OCI-LY7 (cell line): ENCODE data around the gene GPR137B.

Experiments used
- CTCF ChIP-seq: fragments of 200-600 bp; sonication (generic); conservative IDR thresholded peaks from 2 replicates; pipeline ENCODE4 v1.5.1; 2014; ENCODE audit warnings: mild to moderate bottlenecking, antibody characterized with exemption, low read length, moderate library complexity, mixed read lengths
- EZH2phosphoT487 ChIP-seq: fragments of 200-600 bp; sonication (generic); IDR thresholded peaks from 2 replicates; pipeline ENCODE4 v1.6.1; 2018; ENCODE audit warnings: low read depth, borderline replicate concordance, mild to moderate bottlenecking, mixed run types, antibody characterized with exemption, low read length, moderate library complexity, mixed read lengths

GRCh38 chr1:236204656-236205055 lies 62.3 kb downstream of the GPR137B start:
- no peak for TF ChIP-seq CTCF
- no peak for TF ChIP-seq EZH2phosphoT487
